Panc1 (cell line): ENCODE results near the gene GOLGB1.

Experiments used
- CTCF ChIP-seq: fragments of 450-650 bp; IDR thresholded peaks from 2 replicates; pipeline ENCODE4 v1.5.1; 2017; ENCODE audit warnings: mild to moderate bottlenecking
- POLR2AphosphoS5 ChIP-seq: IDR thresholded peaks from 2 replicates; pipeline ENCODE4 v1.6.1; 2012; ENCODE audit warnings: mild to moderate bottlenecking, low read depth, low read length, moderate library complexity
- REST ChIP-seq, 2 experiments: IDR thresholded peaks; 2 replicates each; pipeline ENCODE4 v1.6.1; 2011 to 2012; ENCODE audit warnings: low read depth in 2 of 2, control low read depth in 1 of 2, low read length in 1 of 2, mild to moderate bottlenecking in 1 of 2, moderate library complexity in 1 of 2; ENCODE audit not compliant: insufficient read depth in 1 of 2

DNA sequence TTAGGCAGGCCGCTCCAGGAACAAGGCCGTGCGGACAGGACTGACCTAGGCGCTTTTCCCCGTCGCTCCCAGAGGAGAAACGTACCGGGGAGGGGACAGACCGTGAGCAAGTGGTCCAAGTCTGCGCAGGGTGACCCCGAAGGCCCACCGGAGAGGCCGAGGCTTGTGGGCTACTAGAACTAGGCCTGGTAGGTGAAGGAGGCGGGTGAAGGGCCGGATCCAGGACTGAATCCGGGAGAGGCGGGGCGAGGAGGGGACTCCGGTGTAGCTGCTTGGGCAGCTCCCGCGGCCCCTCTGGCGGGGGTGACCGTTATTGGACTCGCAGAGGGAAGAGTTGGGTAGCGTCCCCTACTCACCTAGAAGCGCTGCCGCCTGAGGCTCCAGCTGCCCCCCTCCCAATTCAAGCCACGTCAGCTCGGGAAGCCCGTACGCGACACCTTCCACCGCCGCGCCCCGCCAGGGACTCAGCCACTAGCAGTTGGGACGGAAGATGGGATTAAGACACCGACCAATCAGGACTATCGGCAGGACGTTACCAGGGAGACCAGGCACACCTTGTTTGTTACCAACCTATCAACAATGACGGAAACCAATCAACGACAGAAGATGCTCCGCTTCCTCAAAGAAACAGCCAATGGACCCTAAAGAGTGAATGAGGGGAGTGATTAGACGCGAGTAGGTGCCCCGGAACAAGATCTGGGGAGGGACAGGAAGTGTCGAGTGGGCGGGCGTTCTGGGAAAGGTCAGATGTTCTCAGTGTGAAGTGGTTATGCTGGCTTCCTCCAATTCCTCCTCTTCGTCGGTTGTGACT lies at the start of gene GOLGB1:
- no peak for TF ChIP-seq CTCF
- peak; percentile 92 for TF ChIP-seq POLR2AphosphoS5
- no peak for TF ChIP-seq REST (IDR thresholded peaks at IDR 0.05; ENCODE audit: insufficient read depth in 1 of 2, low read depth in 2 of 2, low read length in 1 of 2)
